ENCODE results near the gene SPOCD1. TPM values are rescaled to one million over a fixed set of nuclear protein-coding genes. Genes with fewer than 3 reads are reported as not detected.

The SPOCD1 gene
- total and polyA plus RNA-seq, 12 donors, result 0.09 to 2.4 (median 0.61) TPM

DNA sequence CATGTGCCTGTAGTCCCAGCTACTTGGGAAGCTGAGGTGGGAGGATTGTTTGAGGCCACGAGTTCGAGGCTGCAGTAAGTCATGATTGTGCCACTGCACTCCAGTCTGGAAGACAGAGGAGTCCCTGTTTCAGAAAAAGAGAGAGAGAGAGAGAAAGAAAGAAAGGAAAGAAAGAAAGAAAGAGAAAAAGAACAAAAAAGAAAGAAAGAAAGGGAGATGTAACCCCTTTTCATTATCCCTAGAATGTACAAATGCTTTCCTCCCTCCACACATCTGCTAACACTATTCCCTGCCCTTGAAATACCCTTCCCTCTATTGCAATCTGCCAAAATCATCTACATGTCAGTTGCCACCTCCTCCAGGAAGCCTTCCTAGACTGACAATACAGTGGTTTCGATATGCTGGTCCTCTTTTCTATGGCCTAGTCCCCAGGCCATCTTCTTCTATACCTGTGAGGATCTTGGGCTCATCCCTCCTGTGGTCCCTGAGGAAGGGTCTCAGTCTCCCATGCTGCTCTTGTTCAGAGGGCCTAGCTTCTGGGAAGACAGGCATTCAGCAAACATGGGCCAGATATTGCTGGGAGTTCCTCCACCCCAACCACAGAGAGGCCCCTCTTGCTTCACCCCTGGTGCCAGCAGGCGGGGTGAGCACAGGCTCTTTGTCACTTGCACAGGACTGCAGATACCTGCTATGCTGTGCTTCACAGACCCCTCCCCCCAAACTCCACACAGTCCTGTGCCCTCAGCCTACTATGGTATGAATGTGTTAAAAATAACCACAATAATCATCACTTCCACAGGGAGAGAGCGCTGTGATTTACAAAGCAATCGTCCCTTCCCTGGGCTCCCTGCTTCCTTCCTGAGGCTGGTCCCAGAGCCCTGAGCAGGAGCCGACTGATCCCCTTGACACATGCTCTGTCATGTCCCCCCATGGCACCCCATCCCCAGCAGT is 65.8 kb downstream of the SPOCD1 start:
- Histone ChIP-seq H3K9me3 (replicated peaks in 1 of 3) (no peaks in the 10 kb centered on the region), H3K27ac (no peak overlapping the region), H3K4me1 (replicated peaks in 1 of 2) (peaks cover 0 to 22% of the 10 kb centered on the region in 2 donors), H3K36me3 (replicated peaks in 1 of 2) (no peaks in the 10 kb centered on the region), H3K4me3 (no peak overlapping the region), H3K27me3 (no peaks in the 10 kb centered on the region)
- intact Hi-C loops (cut with DNase I), result loop anchor here (5.0 kb wide), 1 partner anchor 88 kb away; no protein-coding TSS in a partner anchor
- 70 to 87% (median 81%) methylated on average over 6 to 7 of the region's 7 CpGs for WGBS, 4 donors
- TF ChIP-seq, protein P1, sequence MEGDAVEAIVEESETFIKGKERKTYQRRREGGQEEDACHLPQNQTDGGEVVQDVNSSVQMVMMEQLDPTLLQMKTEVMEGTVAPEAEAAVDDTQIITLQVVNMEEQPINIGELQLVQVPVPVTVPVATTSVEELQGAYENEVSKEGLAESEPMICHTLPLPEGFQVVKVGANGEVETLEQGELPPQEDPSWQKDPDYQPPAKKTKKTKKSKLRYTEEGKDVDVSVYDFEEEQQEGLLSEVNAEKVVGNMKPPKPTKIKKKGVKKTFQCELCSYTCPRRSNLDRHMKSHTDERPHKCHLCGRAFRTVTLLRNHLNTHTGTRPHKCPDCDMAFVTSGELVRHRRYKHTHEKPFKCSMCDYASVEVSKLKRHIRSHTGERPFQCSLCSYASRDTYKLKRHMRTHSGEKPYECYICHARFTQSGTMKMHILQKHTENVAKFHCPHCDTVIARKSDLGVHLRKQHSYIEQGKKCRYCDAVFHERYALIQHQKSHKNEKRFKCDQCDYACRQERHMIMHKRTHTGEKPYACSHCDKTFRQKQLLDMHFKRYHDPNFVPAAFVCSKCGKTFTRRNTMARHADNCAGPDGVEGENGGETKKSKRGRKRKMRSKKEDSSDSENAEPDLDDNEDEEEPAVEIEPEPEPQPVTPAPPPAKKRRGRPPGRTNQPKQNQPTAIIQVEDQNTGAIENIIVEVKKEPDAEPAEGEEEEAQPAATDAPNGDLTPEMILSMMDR (IDR thresholded peaks at IDR 0.05), result no peak
- TF ChIP-seq POLR2A (IDR thresholded peaks at IDR 0.05), result no peak
- no peak for DNase-seq

DNA sequence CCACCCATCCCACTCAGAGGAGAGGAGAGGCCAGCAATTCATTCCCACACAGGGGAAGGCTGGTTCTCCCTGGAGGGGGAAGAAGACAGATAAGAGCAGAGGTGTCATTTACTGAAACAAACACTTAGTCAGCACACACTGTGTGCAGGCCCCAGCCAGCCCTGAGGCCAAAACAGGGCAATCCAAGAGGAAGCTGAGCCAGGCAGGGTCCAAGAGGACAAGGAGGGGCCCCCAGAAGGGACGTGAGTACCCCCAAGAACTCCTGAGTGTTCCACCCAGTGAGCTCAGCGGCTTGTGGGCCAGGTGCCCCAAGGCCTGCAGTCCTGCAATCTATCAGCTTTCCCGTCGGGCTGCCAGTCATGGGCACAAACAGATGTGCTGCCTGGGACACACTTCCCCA is 67.5 kb downstream of the SPOCD1 start:
- no peaks in the 10 kb centered on the region for H3K36me3 ChIP-seq (replicated peaks in 1 of 2)
- no peaks in the 10 kb centered on the region for H3K9me3 ChIP-seq (replicated peaks in 1 of 3)
- H3K27ac ChIP-seq, result no peak overlapping the region
- no peak for DNase-seq
- TF ChIP-seq POLR2A (IDR thresholded peaks at IDR 0.05), result no peak
- TF ChIP-seq, protein P1 (IDR thresholded peaks at IDR 0.05), result no peak
- H3K4me1 ChIP-seq (replicated peaks in 1 of 2), result peaks cover 0 to 11% of the 10 kb centered on the region in 2 donors
- WGBS, 4 donors, result 54 to 76% (median 64%) methylated on average over 2 to 4 of the region's 4 CpGs
- no peaks in the 10 kb centered on the region for H3K27me3 ChIP-seq
- H3K4me3 ChIP-seq, result no peak overlapping the region
- intact Hi-C loops (cut with DNase I), result loop anchor here (5.0 kb wide), 1 partner anchor 86 kb away; no protein-coding TSS in a partner anchor

DNA sequence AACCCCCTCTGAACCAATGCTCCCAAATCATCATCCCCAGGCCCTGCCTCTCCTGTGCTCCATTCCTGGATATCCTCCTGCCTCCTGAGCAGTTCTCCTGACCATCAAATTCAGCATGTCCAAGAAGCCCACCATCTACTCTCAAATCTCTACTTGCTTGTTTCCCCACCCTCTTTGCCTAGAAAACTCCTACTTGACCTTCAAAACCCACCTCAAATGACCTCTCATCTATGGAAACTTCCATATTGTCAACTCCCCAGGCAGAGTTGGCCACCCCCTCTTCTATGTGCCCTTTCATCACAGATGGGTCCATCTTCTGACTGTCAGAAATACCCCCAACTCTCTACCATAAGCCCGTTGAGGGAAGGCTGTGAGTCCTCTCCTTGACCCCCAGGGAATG is 68.5 kb downstream of the SPOCD1 start:
- H3K4me1 ChIP-seq (replicated peaks in 1 of 2), result peaks cover 0 to 5% of the 10 kb centered on the region in 2 donors
- no peaks in the 10 kb centered on the region for H3K27me3 ChIP-seq
- H3K27ac ChIP-seq, result no peak overlapping the region
- H3K36me3 ChIP-seq (replicated peaks in 1 of 2), result no peaks in the 10 kb centered on the region
- 80 to 93% (median 84%) methylated on average over 1 of the region's 1 CpG for WGBS, 4 donors
- intact Hi-C loops (cut with DNase I), result loop anchor here (5.0 kb wide), 1 partner anchor 85 kb away; no protein-coding TSS in a partner anchor
- no peak overlapping the region for H3K4me3 ChIP-seq
- TF ChIP-seq, protein P1 (IDR thresholded peaks at IDR 0.05), result no peak
- TF ChIP-seq POLR2A (IDR thresholded peaks at IDR 0.05), result no peak
- no peak for DNase-seq
- no peaks in the 10 kb centered on the region for H3K9me3 ChIP-seq (replicated peaks in 1 of 3)

DNA sequence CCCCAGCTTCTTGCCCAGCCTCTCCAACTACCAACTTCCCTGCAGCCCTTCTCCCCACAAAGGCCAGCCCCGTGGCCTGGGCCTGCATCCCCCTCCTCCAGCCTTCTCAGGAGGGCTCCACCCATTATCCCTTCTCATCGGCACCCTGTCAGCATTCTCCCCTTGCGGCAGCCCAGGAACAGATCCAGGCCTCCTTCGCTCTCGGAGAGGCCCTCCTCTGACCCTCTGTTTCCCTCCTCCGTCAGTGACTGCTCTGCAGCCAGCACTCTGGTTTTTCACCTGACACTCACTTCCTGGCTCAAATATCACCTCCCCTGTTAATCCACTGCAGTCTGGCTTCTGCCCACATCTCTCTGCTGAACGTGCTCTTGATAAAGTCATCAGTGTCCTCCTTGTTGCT is 69.1 kb downstream of the SPOCD1 start:
- TF ChIP-seq POLR2A (IDR thresholded peaks at IDR 0.05), result no peak
- TF ChIP-seq, protein P1 (IDR thresholded peaks at IDR 0.05), result no peak
- no peaks in the 10 kb centered on the region for H3K9me3 ChIP-seq (replicated peaks in 1 of 3)
- H3K4me3 ChIP-seq, result no peak overlapping the region
- H3K4me1 ChIP-seq (replicated peaks in 1 of 2), result peaks cover 0 to 5% of the 10 kb centered on the region in 2 donors
- H3K27me3 ChIP-seq, result no peaks in the 10 kb centered on the region
- intact Hi-C loops (cut with DNase I), result loop anchor here (5.0 kb wide), 1 partner anchor 84 kb away; no protein-coding TSS in a partner anchor
- H3K27ac ChIP-seq, result no peak overlapping the region
- 56 to 85% (median 64%) methylated on average over 7 of the region's 7 CpGs for WGBS, 4 donors
- no peak for DNase-seq
- no peaks in the 10 kb centered on the region for H3K36me3 ChIP-seq (replicated peaks in 1 of 2)

All from adrenal gland (tissue), 12 donors.